Tibial artery (tissue), 4 donors: Measurements from ENCODE around the gene ZBTB7C.

Source experiments
- DNase-seq, 2 donors: peaks; one replicate each; pipeline ENCODE4 v3.0.0-alpha.2; 2019
- H3K27ac ChIP-seq, 2 donors: fragments of 200-600 bp; sonication (generic) in 1 of 2; 1 replicate in 1 of 2; 2 replicates in 1 of 2; pipeline ENCODE4 v1.5.1; 2018 to 2019; ENCODE audit warnings: mild to moderate bottlenecking in 1 of 2
- H3K27me3 ChIP-seq, 2 donors: fragments of 200-600 bp; sonication (generic) in 1 of 2; one replicate each; pipeline versions ENCODE4 v1.5.1 to v1.6.0; 2016 to 2019
- H3K36me3 ChIP-seq, 3 donors: fragments of 200-600 bp; sonication (generic) in 2 of 3; one replicate each; pipeline ENCODE4 v1.5.1; 2016 to 2019; ENCODE audit warnings: mild to moderate bottlenecking in 2 of 3
- H3K4me1 ChIP-seq, 4 donors: fragments of 200-600 bp; sonication (generic) in 2 of 4; 1 replicate in 3 of 4; 2 replicates in 1 of 4; pipeline ENCODE4 v1.5.1; 2016 to 2019
- H3K4me3 ChIP-seq, 2 donors: fragments of 200-600 bp; sonication (generic) in 1 of 2; 1 replicate in 1 of 2; 2 replicates in 1 of 2; pipeline ENCODE4 v1.5.1; 2018 to 2019; ENCODE audit warnings: mild to moderate bottlenecking in 2 of 2
- H3K9me3 ChIP-seq, 3 donors: fragments of 200-600 bp; sonication (generic) in 1 of 3; one replicate each; pipeline ENCODE4 v1.5.1; 2016 to 2019
- intact Hi-C: fragments of 100-400 bp; cut with DNase I; formaldehyde crosslinking; loops from one replicate; pipeline ENCODE4 v1.15.0; 2023; ENCODE audit warnings: low total_unique reads
- TF ChIP-seq, protein P1 (sequence below), 2 experiments: fragments of 200-600 bp in 1 of 2; fragments of 450-650 bp in 1 of 2; IDR thresholded peaks; one replicate each; pipeline ENCODE4 v1.5.1; 2017 to 2019; ENCODE audit warnings: antibody characterized with exemption in 2 of 2, mild to moderate bottlenecking in 1 of 2, moderate library complexity in 1 of 2

ZBTB7C gene

DNA sequence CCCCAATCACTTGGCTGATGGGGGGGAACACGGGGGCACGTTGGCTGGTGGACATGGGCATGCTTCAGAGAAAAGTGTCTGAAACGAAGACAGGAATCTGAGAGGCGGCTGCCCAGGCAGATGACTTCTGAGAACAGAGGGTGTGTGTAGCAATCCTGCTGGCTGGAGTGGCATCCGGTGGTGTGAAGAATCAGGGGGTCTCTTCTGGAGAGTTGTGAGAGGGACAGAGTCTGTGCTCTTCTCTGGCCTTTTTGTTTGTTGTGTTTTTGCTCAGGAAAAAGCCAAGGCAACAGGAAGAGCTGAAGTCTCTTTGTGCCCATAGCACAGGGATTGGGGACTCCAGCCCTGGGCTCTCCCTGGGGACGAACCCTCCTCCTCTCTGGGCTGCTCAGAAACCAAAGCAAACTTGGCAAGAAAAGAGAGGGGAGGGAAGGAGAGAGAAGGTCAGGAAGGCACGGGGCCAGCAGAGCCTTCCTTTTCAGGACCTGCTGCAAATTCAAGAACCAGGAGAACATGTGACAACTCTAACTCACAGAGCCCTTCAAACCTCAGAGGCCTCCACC lies 381.7 kb downstream of the ZBTB7C start:
- peak; percentile 67 to 85 for DNase-seq

DNA sequence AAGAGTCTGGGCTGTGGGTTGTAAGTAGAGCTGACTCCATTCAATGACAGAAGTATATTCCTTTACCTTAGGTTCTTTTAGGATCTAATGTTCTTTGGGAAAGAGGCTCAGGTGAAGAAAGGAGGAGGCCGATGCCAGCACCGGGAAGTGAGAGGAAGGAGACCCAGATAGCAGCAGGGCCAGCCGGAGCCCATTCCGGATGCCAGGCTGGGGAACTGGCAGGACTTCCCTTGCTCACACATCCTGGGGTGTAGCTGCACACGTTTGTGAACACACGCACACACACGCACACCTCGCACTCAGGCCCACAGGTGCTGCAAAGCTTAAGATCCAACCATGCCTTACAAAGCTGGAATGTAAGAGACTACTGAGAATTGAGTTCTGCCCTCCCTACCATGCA lies 383.0 kb downstream of the ZBTB7C start:
- TF ChIP-seq, protein P1, sequence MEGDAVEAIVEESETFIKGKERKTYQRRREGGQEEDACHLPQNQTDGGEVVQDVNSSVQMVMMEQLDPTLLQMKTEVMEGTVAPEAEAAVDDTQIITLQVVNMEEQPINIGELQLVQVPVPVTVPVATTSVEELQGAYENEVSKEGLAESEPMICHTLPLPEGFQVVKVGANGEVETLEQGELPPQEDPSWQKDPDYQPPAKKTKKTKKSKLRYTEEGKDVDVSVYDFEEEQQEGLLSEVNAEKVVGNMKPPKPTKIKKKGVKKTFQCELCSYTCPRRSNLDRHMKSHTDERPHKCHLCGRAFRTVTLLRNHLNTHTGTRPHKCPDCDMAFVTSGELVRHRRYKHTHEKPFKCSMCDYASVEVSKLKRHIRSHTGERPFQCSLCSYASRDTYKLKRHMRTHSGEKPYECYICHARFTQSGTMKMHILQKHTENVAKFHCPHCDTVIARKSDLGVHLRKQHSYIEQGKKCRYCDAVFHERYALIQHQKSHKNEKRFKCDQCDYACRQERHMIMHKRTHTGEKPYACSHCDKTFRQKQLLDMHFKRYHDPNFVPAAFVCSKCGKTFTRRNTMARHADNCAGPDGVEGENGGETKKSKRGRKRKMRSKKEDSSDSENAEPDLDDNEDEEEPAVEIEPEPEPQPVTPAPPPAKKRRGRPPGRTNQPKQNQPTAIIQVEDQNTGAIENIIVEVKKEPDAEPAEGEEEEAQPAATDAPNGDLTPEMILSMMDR (IDR thresholded peaks at IDR 0.05), result no peak
- Histone ChIP-seq H3K27me3 (peaks cover 0 to 15% of the 10 kb centered on the region in 2 donors), H3K9me3 (no peaks in the 10 kb centered on the region), H3K27ac (no peak overlapping the region), H3K4me3 (no peak overlapping the region), H3K36me3 (peaks cover 0 to 7% (median 0%) of the 10 kb centered on the region in 3 donors), H3K4me1 (peaks cover 0 to 44% (median 28%) of the 10 kb centered on the region in 4 donors)
- DNase-seq, result peak in 1 of 2 donors; percentile 43
- intact Hi-C loops, result no loop called here

More for the DNA sequence above, 381.7 kb downstream of the ZBTB7C start:
- peaks cover 0 to 44% (median 28%) of the 10 kb centered on the region in 4 donors for H3K4me1 ChIP-seq
- TF ChIP-seq, protein P1 (IDR thresholded peaks at IDR 0.05), result no peak
- intact Hi-C loops, result no loop called here
- no peaks in the 10 kb centered on the region for H3K9me3 ChIP-seq
- no peak overlapping the region for H3K4me3 ChIP-seq
- H3K27ac ChIP-seq, result peak overlapping the region; percentile 58 to 71
- peaks cover 0 to 3% of the 10 kb centered on the region in 2 donors for H3K27me3 ChIP-seq
- H3K36me3 ChIP-seq, result peaks cover 0 to 7% (median 0%) of the 10 kb centered on the region in 3 donors

DNA sequence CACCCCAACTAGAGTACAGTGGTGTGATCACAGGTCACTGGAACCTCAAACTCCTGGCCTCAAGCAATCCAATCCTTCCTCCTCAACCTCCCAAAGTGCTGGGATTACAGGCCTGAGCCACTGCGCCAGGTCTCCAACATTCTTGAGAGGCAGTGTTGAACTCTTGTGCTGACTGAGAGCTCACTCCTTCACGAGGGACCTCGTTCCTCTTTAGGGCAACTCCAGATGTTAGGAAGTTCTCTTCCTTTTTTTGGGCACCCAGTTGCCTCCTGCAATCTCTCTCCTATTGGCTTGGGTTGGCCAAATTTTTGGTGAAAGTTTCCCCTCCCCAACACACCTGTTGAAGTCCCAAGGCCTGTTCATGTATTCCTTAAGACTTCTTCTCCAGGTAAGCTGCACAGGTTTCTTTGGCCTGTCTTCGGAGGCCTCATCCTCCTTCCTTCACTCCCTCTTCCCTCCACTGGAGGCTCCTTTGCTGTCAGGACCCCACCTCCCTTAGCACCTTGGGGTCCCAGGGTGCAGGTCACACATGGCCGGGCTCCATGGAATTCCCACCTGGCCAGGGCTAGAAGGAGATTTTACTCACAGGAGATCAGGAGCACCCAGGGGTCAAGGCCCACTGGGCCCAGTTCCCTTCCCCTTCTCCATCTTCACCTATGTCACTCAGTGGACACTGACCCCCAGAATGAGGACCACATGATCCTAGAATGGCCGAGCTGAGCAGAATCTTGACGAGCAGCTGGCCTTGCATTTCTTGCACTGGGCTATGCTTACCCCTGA lies 384.1 kb downstream of the ZBTB7C start:
- peaks cover 0 to 23% of the 10 kb centered on the region in 2 donors for H3K27me3 ChIP-seq
- H3K36me3 ChIP-seq, result peaks cover 0 to 7% (median 0%) of the 10 kb centered on the region in 3 donors
- no peak overlapping the region for H3K27ac ChIP-seq
- intact Hi-C loops, result loop anchor here (5.0 kb wide), 1 partner anchor 108 kb away; no protein-coding TSS in a partner anchor
- H3K9me3 ChIP-seq, result no peaks in the 10 kb centered on the region
- no peak overlapping the region for H3K4me3 ChIP-seq
- TF ChIP-seq, protein P1 (IDR thresholded peaks at IDR 0.05), result no peak
- H3K4me1 ChIP-seq, result peaks cover 0 to 44% (median 28%) of the 10 kb centered on the region in 4 donors
- peak in 1 of 2 donors; percentile 62 for DNase-seq

DNA sequence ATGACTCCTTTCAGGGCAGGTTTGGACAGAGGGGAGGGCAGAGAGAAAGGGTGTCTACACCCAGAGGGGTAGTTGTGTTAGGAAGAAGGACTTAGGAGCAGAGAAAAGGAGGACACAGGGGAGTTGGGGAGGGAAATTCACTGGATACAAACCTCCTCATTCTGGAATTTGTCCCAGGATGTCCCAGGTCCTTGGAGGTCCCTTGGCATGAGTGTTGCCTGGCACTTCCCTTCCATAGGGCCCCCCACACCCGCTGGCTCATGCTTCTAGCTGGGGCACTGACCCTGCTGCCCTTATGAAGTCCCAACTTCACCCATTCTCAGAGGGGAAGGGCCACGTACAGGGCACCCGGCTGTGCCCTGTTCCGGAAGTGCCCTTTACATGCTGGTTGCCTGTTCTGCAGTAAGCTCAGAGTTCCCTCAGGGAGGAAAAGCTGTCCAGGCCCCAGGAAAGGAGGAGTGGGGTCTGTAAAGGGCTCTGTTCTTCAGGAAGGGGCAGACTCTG lies 385.1 kb downstream of the ZBTB7C start:
- H3K9me3 ChIP-seq, result no peaks in the 10 kb centered on the region
- TF ChIP-seq, protein P1 (IDR thresholded peaks at IDR 0.05), result no peak
- peak in 1 of 2 donors; percentile 48 for DNase-seq
- no peak overlapping the region for H3K4me3 ChIP-seq
- peaks cover 0 to 42% (median 28%) of the 10 kb centered on the region in 4 donors for H3K4me1 ChIP-seq
- H3K36me3 ChIP-seq, result peaks cover 0 to under 1% (median 0%) of the 10 kb centered on the region in 3 donors
- intact Hi-C loops, result loop anchor here (5.0 kb wide), 1 partner anchor 107 kb away; no protein-coding TSS in a partner anchor
- peaks cover 0 to 32% of the 10 kb centered on the region in 2 donors for H3K27me3 ChIP-seq
- no peak overlapping the region for H3K27ac ChIP-seq

DNA sequence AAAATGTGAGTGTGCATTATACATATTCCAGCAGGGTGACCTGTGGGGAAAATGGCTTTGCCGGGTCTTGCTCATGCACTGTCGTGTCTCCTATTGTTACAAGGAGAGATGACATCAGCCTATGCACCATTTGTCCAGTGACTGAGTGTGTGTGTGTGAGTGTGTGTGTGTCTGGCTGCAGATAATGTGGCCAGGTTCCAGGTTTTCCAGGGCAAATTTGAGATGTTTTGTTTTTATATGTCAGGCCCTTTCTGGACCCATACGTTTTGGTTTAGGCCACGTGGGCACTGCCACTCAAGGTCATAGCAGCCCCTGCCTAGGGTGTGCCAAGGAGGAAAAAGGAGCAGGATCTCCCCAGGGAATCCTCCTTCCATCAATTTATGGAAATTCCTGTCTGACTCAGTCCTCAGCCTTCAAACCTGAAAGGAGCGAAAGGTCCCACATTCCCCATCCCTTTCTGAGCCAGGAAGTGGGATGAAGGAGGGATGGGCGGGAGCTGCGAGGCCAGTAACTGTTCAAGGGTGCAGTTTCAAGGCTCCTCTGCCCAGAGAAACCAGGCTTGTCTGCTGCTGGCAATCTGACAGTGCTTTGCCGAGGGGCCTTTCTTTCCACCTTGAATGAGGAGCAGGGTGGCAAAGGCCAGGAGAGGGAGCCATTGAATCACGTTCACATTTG lies 385.7 kb downstream of the ZBTB7C start:
- TF ChIP-seq, protein P1 (IDR thresholded peaks at IDR 0.05), result peak; percentile 28 to 38
- Histone ChIP-seq H3K4me3 (no peak overlapping the region), H3K36me3 (no peaks in the 10 kb centered on the region), H3K9me3 (no peaks in the 10 kb centered on the region), H3K27me3 (peaks cover 0 to 32% of the 10 kb centered on the region in 2 donors), H3K4me1 (peaks cover 0 to 36% (median 28%) of the 10 kb centered on the region in 4 donors), H3K27ac (no peak overlapping the region)
- DNase-seq, result peak in 1 of 2 donors; percentile 65
- intact Hi-C loops, result loop anchor here (5.0 kb wide), 1 partner anchor 106 kb away; no protein-coding TSS in a partner anchor
